SIG-M5 treated with dmso at 0.1 percent for 504 hours (cell line): Measurements from ENCODE around the gene COL6A3.
"Not testable (repeated sequence)": the region's sequence is repeated elsewhere in the genome, so short reads cannot be mapped to it uniquely, and the experiment has no call there.

ENCODE experiments used
- DNase-seq: peaks from one replicate; lab custom pipeline; 2025; ENCODE audit not compliant: unreplicated experiment; lab: John Stamatoyannopoulos, UW

Gene COL6A3

GRCh38 chr2:237388036-237388435 is 25.9 kb downstream of the COL6A3 start:
- no peak for DNase-seq

DNA sequence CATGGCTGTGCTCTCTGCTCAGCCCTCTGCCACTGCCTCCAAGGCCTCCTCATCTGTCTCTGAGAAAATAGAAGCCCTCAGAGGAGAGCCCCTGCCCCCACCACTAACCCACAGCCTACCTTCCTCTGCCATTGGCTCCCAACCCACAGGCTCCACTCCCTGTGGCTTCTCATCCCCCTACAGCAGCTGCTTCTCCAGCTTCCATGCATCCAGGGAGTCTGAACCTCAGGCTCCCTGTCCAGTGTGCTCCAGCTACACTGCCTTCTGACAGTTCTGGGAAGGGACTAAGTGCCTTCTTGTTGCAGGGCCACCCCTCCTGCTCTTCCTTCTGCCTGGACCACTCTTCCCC is 29.3 kb downstream of the COL6A3 start:
- DNase-seq = no peak

- DNase-seq = no peak
Measured at GRCh38 chr2:237383991-237384671, 29.8 kb downstream of the COL6A3 start.

DNA sequence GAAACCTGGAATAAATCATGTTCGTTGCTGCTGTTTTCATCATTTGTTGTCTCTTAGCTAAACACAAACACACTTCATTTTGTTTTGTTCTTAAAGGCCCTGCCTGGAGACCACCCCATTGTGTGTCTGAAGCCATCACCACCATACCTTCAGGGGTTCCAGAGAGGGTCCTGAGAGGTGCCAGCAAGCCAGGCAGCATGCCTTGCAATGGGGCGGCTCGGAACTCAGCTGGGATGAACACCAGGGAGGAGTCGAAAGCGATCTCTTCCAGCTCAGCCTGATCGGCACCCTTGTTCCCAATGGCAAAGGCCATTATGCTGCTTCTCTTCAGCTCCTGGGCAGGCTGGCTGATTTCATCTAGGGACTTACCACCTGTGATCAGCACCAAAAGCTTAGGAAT is 33.2 kb downstream of the COL6A3 start:
- no peak for DNase-seq

GRCh38 chr2:237379636-237380035 is 34.3 kb downstream of the COL6A3 start:
- DNase-seq = no peak

DNA sequence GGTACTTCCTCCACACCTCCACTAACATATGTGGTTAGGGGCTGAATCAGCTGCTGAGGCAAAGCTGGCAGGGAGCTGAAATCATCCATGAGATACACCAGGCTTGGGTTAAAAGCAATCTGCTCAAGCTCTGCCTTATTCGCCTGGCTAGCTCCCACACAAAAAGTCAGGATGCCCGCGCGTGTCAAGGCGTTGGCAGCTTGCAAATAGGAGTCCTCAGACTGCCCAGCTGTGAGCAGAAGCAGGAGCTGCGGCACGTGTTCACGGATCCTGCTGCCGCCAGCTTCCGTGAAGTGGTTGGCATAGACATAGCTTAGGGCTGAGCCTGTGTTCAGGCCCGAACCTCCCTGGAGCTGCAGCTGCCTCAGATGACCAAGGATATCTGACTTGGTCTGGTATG is 35.3 kb downstream of the COL6A3 start:
- DNase-seq = no peak

GRCh38 chr2:237374284-237375060 is 39.5 kb downstream of the COL6A3 start:
- DNase-seq = no peak

DNA sequence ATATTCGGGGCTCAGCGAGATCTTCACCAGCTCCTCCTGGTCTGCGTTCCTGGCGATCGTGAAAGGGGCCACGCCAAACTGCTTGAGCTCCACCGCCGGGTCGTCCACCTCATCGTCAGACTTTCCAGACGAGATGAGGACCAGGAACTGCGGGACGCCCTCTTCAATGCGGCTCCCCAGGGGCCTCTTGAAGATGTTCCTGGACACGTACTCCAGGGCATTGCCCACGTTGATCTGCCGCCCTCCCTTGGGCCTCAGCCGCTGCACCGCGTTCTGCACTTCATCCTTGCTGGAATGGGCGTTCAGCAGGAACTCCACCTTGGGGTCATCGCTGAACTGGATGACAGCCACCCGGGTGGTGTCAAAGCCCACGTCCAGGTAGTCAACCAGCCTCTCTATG is 42.1 kb downstream of the COL6A3 start:
- no peak for DNase-seq

- no peak for DNase-seq
Measured at GRCh38 chr2:237365671-237366070, 48.3 kb downstream of the COL6A3 start.

GRCh38 chr2:237364655-237365054 is 49.3 kb downstream of the COL6A3 start:
- no peak for DNase-seq

DNA sequence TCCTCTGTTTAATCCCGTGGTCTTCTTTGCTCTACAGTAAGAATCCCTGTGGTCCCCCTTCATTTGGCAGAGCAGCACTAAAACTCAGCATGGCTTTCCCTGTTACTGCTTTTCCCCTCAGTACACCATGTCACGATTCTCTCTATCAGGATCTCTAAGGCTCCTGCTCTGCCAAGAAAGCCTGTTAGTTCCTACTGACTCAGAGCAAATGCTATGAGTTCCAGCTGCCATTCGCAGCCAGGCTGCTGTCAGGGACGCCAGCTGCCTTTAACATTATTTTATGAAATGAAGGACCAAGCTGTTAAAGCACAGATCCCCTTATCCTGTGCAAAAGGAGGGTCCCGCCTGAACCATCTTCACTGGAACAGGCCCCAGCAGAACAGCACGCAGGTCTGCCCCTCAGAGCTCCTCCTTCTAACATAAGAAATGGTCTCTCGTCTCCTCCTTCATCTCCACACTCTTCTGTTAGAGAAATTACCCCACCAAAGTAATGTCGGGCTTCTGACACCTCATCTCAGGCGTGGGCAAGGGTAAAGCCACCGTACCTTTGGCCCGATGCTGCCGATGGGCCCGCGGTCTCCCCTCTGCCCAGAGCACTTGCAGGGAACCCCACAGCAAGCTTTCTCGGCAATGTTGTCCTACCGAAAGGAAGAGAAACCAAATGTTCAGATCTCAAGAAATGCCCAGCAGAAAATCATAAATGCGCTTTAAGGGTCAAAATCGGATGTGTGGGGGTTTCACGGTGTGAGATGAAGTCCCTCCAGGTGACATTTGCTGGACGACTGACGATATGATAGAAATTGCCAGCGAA is 52.6 kb downstream of the COL6A3 start:
- no peak for DNase-seq

DNA sequence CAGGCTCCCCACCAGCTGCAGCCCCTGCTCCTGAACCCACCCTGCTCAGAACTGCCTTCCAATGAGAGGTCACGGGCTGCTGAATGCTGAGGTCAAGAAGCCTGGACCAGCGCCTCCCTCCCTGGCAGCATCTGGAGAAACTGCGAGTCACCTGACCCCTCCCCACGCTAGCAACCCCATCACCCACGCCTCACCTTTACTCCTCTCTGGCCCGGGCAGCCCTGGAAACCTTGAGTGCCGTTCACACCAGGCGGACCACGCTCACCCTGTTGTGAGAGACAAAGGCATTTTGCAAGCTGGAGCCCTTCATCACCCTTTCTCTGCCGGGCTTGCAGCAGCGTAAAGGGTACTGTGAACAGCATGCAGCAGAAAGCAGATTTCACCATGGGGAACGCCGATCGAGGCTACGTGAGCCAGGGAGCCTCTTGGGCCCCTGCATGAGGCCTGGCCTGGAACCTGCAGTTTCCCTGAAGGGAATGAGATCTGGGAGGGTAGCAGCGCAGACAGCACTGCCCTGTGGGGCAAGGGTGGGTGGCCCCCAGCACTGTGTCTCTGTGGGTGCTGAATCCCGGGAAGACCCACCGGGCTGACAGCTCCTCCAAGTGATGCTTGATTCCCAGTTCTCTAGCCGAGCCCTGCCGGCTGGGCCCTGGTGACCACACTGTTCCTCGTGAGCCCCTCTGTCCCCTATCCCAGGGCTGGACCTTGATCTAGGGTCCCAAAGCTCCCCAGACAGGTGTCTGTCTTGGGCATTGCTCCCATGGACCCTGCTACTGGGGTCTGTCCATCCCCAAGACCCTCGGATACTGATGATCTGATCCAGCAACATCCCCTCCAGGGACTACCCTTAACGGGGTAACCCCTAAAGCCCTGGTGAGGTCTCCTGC is 53.8 kb downstream of the COL6A3 start:
- DNase-seq = no peak

DNA sequence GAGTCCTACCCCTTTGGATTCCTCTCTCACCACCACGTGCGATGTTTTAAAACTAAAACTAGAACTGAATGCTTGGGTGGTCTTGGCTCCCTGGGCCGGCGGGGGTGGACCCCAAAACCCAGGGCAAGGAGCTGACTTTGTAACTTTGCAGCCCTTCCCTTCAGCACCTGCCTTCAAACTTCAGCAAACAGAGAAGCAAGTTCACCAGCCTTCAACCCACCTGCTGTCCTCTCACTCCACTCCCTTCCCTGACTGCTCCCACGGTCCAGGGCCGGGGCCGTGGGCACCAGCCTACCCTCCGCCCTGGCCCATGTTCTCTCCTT is 54.5 kb downstream of the COL6A3 start:
- DNase-seq = no peak

GRCh38 chr2:237358721-237359517 is 55.0 kb downstream of the COL6A3 start:
- no peak for DNase-seq

GRCh38 chr2:237355701-237356100 is 58.3 kb downstream of the COL6A3 start:
- DNase-seq = no peak

- no peak for DNase-seq
Measured at GRCh38 chr2:237354892-237355291, 59.1 kb downstream of the COL6A3 start.

- not testable (repeated sequence) for DNase-seq
Measured at GRCh38 chr2:237354172-237354571, 59.8 kb downstream of the COL6A3 start.

DNA sequence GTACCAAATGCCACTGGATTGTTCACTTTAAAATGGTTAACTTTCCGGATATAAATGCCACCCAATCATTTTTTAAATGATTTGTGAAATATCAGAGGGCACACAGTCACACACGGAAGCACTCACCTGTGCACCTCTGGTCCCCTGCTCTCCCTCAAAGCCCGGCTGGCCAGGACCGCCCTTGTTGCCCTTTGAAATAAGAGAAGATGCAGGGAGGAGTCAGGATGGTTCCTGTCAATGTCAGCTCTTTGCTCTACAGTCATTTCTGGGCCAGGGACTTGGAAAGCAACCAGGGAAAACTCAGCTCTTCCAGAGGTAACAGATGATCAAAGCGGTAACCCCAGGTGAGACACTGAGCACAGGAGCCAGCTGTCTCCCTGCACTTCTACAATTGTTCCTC is 60.7 kb downstream of the COL6A3 start:
- no peak for DNase-seq

GRCh38 chr2:237352279-237352845 is 61.6 kb downstream of the COL6A3 start:
- DNase-seq = no peak

GRCh38 chr2:237351796-237352195 is 62.2 kb downstream of the COL6A3 start:
- no peak for DNase-seq
